Ishikawa (cell line): ENCODE measurements around the gene PTPRJ.

Source experiments
- CEBPB ChIP-seq: IDR thresholded peaks from 2 replicates; pipeline ENCODE4 v1.6.1; 2012
- CREB1 ChIP-seq: IDR thresholded peaks from 2 replicates; pipeline ENCODE4 v1.6.1; 2012; ENCODE audit warnings: low read depth
- EGR1 ChIP-seq: IDR thresholded peaks from 2 replicates; pipeline ENCODE4 v1.6.1; 2012
- EP300 ChIP-seq: IDR thresholded peaks from 2 replicates; pipeline ENCODE4 v1.6.1; 2012; ENCODE audit warnings: borderline replicate concordance
- FOXM1 ChIP-seq: IDR thresholded peaks from 2 replicates; pipeline ENCODE4 v1.6.1; 2012; ENCODE audit warnings: low read depth, borderline replicate concordance
- NFIC ChIP-seq: IDR thresholded peaks from 2 replicates; pipeline ENCODE4 v1.6.1; 2012
- RAD21 ChIP-seq: IDR thresholded peaks from 2 replicates; pipeline ENCODE4 v1.6.1; 2012; ENCODE audit warnings: low read depth
- TAF1 ChIP-seq: IDR thresholded peaks from 2 replicates; pipeline ENCODE4 v1.6.1; 2012; ENCODE audit warnings: low read depth, mild to moderate bottlenecking
- TCF12 ChIP-seq: IDR thresholded peaks from 2 replicates; pipeline ENCODE4 v1.6.1; 2012; ENCODE audit warnings: low read depth
- TEAD4 ChIP-seq: IDR thresholded peaks from 2 replicates; pipeline ENCODE4 v1.6.1; 2012
- YY1 ChIP-seq: IDR thresholded peaks from 2 replicates; pipeline ENCODE4 v1.6.1; 2012; ENCODE audit warnings: low read depth
- ZBTB7A ChIP-seq: IDR thresholded peaks from 2 replicates; pipeline ENCODE4 v1.6.1; 2012; ENCODE audit warnings: low read depth
- TF ChIP-seq, protein P1 (sequence below): IDR thresholded peaks from 2 replicates; pipeline ENCODE4 v1.6.1; 2012; ENCODE audit warnings: low read depth, mild to moderate bottlenecking
- TF ChIP-seq, protein P2 (sequence below): IDR thresholded peaks from 2 replicates; pipeline ENCODE4 v1.6.1; 2012
- TF ChIP-seq, protein P3 (sequence below): IDR thresholded peaks from 2 replicates; pipeline ENCODE4 v1.6.1; 2012

The PTPRJ gene

DNA sequence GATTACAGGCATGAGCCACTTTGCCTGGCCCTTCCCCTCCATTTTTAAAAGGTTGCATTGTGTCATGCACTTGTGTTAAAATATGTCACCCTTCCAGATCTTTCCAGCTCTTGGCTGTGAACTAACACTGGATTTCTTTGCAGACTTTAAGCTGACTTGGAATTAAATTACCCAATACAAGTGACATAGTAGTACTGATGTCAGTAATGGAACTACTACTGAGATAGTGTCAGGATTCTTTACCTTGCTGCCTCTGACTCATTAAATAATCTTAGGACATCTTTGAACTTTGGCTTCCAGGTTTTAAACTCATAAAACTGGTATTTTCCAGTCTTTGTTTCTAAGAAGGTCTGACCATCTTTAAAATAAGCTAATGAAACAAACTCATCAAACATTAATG, 184.5 kb downstream of the PTPRJ start:
- TF ChIP-seq TAF1 (no peak), FOXM1 (no peak), CREB1 (no peak), TEAD4 (no peak), TCF12 (no peak), NFIC (no peak), RAD21 (no peak), ZBTB7A (no peak)
- TF ChIP-seq, protein P1, sequence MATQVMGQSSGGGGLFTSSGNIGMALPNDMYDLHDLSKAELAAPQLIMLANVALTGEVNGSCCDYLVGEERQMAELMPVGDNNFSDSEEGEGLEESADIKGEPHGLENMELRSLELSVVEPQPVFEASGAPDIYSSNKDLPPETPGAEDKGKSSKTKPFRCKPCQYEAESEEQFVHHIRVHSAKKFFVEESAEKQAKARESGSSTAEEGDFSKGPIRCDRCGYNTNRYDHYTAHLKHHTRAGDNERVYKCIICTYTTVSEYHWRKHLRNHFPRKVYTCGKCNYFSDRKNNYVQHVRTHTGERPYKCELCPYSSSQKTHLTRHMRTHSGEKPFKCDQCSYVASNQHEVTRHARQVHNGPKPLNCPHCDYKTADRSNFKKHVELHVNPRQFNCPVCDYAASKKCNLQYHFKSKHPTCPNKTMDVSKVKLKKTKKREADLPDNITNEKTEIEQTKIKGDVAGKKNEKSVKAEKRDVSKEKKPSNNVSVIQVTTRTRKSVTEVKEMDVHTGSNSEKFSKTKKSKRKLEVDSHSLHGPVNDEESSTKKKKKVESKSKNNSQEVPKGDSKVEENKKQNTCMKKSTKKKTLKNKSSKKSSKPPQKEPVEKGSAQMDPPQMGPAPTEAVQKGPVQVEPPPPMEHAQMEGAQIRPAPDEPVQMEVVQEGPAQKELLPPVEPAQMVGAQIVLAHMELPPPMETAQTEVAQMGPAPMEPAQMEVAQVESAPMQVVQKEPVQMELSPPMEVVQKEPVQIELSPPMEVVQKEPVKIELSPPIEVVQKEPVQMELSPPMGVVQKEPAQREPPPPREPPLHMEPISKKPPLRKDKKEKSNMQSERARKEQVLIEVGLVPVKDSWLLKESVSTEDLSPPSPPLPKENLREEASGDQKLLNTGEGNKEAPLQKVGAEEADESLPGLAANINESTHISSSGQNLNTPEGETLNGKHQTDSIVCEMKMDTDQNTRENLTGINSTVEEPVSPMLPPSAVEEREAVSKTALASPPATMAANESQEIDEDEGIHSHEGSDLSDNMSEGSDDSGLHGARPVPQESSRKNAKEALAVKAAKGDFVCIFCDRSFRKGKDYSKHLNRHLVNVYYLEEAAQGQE, result no peak
- TF ChIP-seq, protein P2, sequence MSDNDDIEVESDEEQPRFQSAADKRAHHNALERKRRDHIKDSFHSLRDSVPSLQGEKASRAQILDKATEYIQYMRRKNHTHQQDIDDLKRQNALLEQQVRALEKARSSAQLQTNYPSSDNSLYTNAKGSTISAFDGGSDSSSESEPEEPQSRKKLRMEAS, result no peak

DNA sequence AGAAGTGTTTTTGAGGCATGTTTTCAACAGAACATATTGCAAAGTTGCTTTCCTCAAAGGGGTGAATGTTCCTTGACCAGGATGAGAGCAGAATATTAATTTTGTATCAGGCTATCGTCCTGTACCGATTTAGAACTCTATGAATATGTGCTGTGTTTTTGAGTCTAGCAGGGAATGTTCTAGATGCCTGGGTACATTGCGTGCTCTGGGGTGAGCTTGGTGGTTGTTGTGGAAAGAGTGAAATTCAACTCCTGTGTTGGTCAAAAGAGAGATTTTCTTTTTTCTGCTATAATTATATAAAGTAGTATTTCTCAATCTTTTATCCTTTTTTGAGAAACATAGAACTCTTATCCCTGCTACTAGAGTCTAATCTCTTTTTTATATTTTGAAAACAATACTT, 185.1 kb downstream of the PTPRJ start:
- TF ChIP-seq NFIC (no peak), EP300 (no peak), TAF1 (no peak), CEBPB (no peak), TEAD4 (no peak), RAD21 (no peak), CREB1 (no peak)
- TF ChIP-seq, protein P3, sequence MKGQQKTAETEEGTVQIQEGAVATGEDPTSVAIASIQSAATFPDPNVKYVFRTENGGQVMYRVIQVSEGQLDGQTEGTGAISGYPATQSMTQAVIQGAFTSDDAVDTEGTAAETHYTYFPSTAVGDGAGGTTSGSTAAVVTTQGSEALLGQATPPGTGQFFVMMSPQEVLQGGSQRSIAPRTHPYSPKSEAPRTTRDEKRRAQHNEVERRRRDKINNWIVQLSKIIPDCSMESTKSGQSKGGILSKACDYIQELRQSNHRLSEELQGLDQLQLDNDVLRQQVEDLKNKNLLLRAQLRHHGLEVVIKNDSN, result no peak
- TF ChIP-seq, protein P1, result no peak

DNA sequence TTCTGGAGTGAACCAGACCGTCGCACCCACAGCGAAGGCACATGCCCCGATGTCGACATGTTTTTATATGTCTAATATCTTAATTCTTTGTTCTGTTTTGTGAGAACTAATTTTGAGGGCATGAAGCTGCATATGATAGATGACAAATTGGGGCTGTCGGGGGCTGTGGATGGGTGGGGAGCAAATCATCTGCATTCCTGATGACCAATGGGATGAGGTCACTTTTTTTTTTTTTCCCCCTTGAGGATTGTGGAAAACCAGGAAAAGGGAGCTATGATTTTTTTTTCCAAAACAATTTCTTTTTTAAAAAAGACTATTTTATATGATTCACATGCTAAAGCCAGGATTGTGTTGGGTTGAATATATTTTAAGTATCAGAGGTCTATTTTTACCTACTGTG, 187.0 kb downstream of the PTPRJ start:
- TF ChIP-seq EP300, result no peak

DNA sequence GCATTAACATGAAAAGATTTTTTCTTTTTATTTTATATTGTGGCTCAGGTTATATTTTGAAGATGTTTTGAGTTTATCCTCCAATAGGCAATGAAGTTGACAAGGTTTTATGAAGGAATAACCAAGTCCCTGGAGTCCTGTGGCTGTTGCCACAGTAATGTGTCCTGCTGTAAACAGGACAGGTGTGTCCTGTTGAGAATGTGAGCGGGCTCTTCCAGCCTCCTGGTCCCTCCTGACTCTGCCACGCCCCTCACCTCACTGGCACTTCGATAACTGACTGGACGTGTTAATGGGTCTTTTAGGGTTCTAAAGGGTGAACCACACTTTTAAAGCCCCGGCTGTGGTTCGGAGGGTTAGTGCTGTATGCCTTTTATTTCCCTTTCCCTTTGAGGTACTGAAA, 188.5 kb downstream of the PTPRJ start:
- no peak for TF ChIP-seq TEAD4
- TF ChIP-seq ZBTB7A, result no peak
- TF ChIP-seq RAD21, result no peak
- TF ChIP-seq NFIC, result no peak

DNA sequence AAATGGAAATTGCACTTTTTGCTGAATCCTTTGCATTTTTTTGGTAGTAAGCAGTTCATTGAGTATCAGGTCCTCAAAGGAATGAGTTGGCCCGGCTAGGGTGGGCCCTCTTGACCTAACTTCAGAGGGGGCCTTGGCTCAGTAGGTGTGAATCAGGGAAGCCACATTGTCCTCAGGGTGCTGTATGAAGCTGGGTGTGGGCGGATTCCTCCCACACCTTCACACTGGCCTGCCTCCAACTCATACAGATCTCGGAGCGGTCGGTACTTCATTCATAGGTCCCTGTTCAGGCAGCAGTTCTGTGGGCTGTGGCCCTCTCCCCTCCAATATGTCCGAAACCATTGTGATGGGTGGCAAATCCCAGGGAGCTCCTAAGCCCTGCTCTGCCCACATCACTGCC, 188.9 kb downstream of the PTPRJ start:
- no peak for TF ChIP-seq TEAD4
- TF ChIP-seq TAF1, result no peak
- no peak for TF ChIP-seq NFIC
- TF ChIP-seq, protein P1, result no peak
- no peak for TF ChIP-seq EGR1
- TF ChIP-seq YY1, result no peak

DNA sequence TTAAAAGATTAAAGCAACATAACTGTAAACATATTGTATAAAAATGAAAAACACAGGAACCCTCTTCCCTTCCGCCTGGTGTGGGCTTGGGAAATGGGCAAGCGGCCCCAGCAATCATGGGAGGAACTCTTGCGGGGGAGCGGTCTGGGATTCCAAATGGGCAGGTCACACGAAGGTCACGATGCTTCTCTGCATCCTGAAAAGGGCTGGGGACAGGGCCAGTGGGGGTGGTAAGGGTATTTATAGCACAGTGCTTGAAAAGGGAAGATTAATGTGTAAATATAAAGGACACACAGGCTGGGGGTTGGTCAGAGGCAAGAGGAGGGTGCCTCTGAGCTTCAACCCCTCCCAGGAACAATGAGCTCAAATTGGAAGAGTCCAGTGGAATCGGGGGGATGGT, 189.4 kb downstream of the PTPRJ start:
- TF ChIP-seq ZBTB7A (no peak), EP300 (no peak), YY1 (no peak), FOXM1 (no peak), TCF12 (no peak), CREB1 (no peak), TAF1 (no peak), RAD21 (no peak), CEBPB (no peak), NFIC (no peak)
- TF ChIP-seq, protein P2, result no peak
- TF ChIP-seq, protein P3, result no peak
- TF ChIP-seq, protein P1, result no peak
